ENCODE results near the gene IFITM10. TPM values are rescaled to one million over a fixed set of nuclear protein-coding genes. Genes with fewer than 3 reads are reported as not detected.
"Not testable (repeated sequence)": the region's sequence is repeated elsewhere in the genome, so short reads cannot be mapped to it uniquely, and the experiment has no call there.

The IFITM10 gene
- total RNA-seq, 1 donor: 2.2 TPM

GRCh38 chr11:1773131-1773993 lies 23.0 kb upstream of the IFITM10 start:
- no peak for TF ChIP-seq CTCF (IDR thresholded peaks at IDR 0.05; ENCODE audit: insufficient read depth, low read length)
- DNase-seq (ENCODE audit: low read depth): no peak
- no peak overlapping the region for H3K4me3 ChIP-seq (ENCODE audit: low read depth, low read length)

GRCh38 chr11:1772270-1773130 lies 22.1 kb upstream of the IFITM10 start:
- DNase-seq (ENCODE audit: low read depth): peak; percentile 88
- H3K4me3 ChIP-seq (ENCODE audit: low read depth, low read length): peak overlapping the region; percentile 25
- no peak for TF ChIP-seq CTCF (IDR thresholded peaks at IDR 0.05; ENCODE audit: insufficient read depth, low read length)

- TF ChIP-seq CTCF (IDR thresholded peaks at IDR 0.05; ENCODE audit: insufficient read depth, low read length): no peak
- H3K4me3 ChIP-seq (ENCODE audit: low read depth, low read length): no peak overlapping the region
- DNase-seq (ENCODE audit: low read depth): peak; percentile 69
Measured at GRCh38 chr11:1771700-1772099, 21.3 kb upstream of the IFITM10 start.

GRCh38 chr11:1771273-1771672 lies 20.9 kb upstream of the IFITM10 start:
- no peak for DNase-seq (ENCODE audit: low read depth)
- TF ChIP-seq CTCF (IDR thresholded peaks at IDR 0.05; ENCODE audit: insufficient read depth, low read length): no peak
- H3K4me3 ChIP-seq (ENCODE audit: low read depth, low read length): no peak overlapping the region

GRCh38 chr11:1770528-1770927 lies 20.1 kb upstream of the IFITM10 start:
- DNase-seq (ENCODE audit: low read depth): no peak

GRCh38 chr11:1770061-1770460 lies 19.7 kb upstream of the IFITM10 start:
- no peak overlapping the region for H3K4me3 ChIP-seq (ENCODE audit: low read depth, low read length)
- TF ChIP-seq CTCF (IDR thresholded peaks at IDR 0.05; ENCODE audit: insufficient read depth, low read length): no peak
- no peak for DNase-seq (ENCODE audit: low read depth)

More at GRCh38 chr11:1770528-1770927, 20.1 kb upstream of the IFITM10 start:
- no peak for TF ChIP-seq CTCF (IDR thresholded peaks at IDR 0.05; ENCODE audit: insufficient read depth, low read length)
- H3K4me3 ChIP-seq (ENCODE audit: low read depth, low read length): no peak overlapping the region

GRCh38 chr11:1769304-1769936 lies 19.0 kb upstream of the IFITM10 start:
- not testable (repeated sequence) for H3K4me3 ChIP-seq (ENCODE audit: low read depth, low read length); DNase-seq (ENCODE audit: low read depth)

Data from fibroblast of the aortic adventitia (primary cell).